Gastrocnemius medialis (tissue), 4 donors: ENCODE results near the gene MXI1.

Experiments
- CTCF ChIP-seq, 5 experiments: fragments of 450-650 bp in 3 of 5; fragments of 200-600 bp in 2 of 5; sonication (generic) in 2 of 5; IDR thresholded peaks in 4 of 5; conservative IDR thresholded peaks in 1 of 5; 1 replicate in 4 of 5; 2 replicates in 1 of 5; pipeline ENCODE4 v1.5.1; 2016 to 2019; ENCODE audit warnings: antibody characterized with exemption in 5 of 5, mild to moderate bottlenecking in 3 of 5, moderate library complexity in 3 of 5
- POLR2A ChIP-seq, 2 donors: fragments of 450-650 bp; IDR thresholded peaks; one replicate each; pipeline ENCODE4 v1.6.1; 2017; ENCODE audit warnings: antibody characterized with exemption in 2 of 2, mild to moderate bottlenecking in 2 of 2, moderate library complexity in 2 of 2

- TF ChIP-seq CTCF (IDR thresholded peaks at IDR 0.05 in 4 of 5, conservative IDR thresholded peaks at IDR 0.05 in 1 of 5): no peak
- TF ChIP-seq POLR2A (IDR thresholded peaks at IDR 0.05): no peak
Observed at GRCh38 chr10:110321869-110322620, 114.6 kb downstream of the MXI1 start.
